Parathyroid adenoma (tissue), 2 donors: Measurements from ENCODE around the gene TMEM45B.
"Not testable (repeated sequence)": the region's sequence is repeated elsewhere in the genome, so short reads cannot be mapped to it uniquely, and the experiment has no call there.

Experiments
- H2AFZ ChIP-seq: fragments of 300-600 bp; sonication (generic); one replicate; pipeline ENCODE4 v1.7.0; 2017; ENCODE audit warnings: antibody characterized with exemption, mild to moderate bottlenecking
- H3K27ac ChIP-seq: fragments of 300-600 bp; sonication (generic); one replicate; pipeline ENCODE4 v1.7.0; 2017
- H3K27me3 ChIP-seq: fragments of 300-600 bp; sonication (generic); one replicate; pipeline ENCODE4 v1.7.0; 2017; ENCODE audit warnings: low read length; ENCODE audit not compliant: control insufficient read depth, insufficient read depth
- H3K36me3 ChIP-seq: fragments of 300-600 bp; sonication (generic); one replicate; pipeline ENCODE4 v1.7.0; 2017; ENCODE audit warnings: low read length; ENCODE audit not compliant: control insufficient read depth, insufficient read depth
- H3K4me1 ChIP-seq: fragments of 300-600 bp; sonication (generic); one replicate; pipeline ENCODE4 v1.7.0; 2017; ENCODE audit warnings: control low read depth
- H3K4me2 ChIP-seq: fragments of 300-600 bp; sonication (generic); one replicate; pipeline ENCODE4 v1.7.0; 2017; ENCODE audit warnings: low read length
- H3K4me3 ChIP-seq: fragments of 300-600 bp; sonication (generic); one replicate; pipeline ENCODE4 v1.7.0; 2017; ENCODE audit warnings: low read depth, low read length
- H3K79me2 ChIP-seq: fragments of 300-600 bp; sonication (generic); one replicate; pipeline ENCODE4 v1.7.0; 2017; ENCODE audit warnings: control low read depth
- H3K9ac ChIP-seq: fragments of 300-600 bp; sonication (generic); one replicate; pipeline ENCODE4 v1.7.0; 2017; ENCODE audit warnings: mild to moderate bottlenecking
- H3K9me3 ChIP-seq: fragments of 300-600 bp; sonication (generic); one replicate; pipeline ENCODE4 v1.7.0; 2017; ENCODE audit warnings: low read length; ENCODE audit not compliant: control insufficient read depth
- CTCF ChIP-seq: fragments of 300-600 bp; sonication (generic); IDR thresholded peaks from one replicate; pipeline ENCODE4 v1.7.0; 2017; ENCODE audit warnings: antibody characterized with exemption, mild to moderate bottlenecking
- donor health status: primary hyperparathyroidism.

The TMEM45B gene

GRCh38 chr11:129840236-129840635 is 24.6 kb downstream of the TMEM45B start:
- Histone ChIP-seq H3K27ac (no peak overlapping the region), H3K9me3 (no peaks in the 10 kb centered on the region), H3K27me3 (no peaks in the 10 kb centered on the region), H2AFZ (no peak overlapping the region), H3K9ac (no peak overlapping the region), H3K36me3 (no peaks in the 10 kb centered on the region), H3K79me2 (no peaks in the 10 kb centered on the region), H3K4me1 (no peaks in the 10 kb centered on the region), H3K4me2 (no peak overlapping the region), H3K4me3 (no peak overlapping the region)
- no peak for TF ChIP-seq CTCF

- Histone ChIP-seq H3K4me3 (no peak overlapping the region), H3K9me3 (no peaks in the 10 kb centered on the region), H3K9ac (no peak overlapping the region), H3K4me2 (no peak overlapping the region), H2AFZ (no peak overlapping the region), H3K27ac (no peak overlapping the region), H3K36me3 (no peaks in the 10 kb centered on the region), H3K27me3 (no peaks in the 10 kb centered on the region), H3K4me1 (no peaks in the 10 kb centered on the region), H3K79me2 (no peaks in the 10 kb centered on the region)
- TF ChIP-seq CTCF, result no peak
Observed at GRCh38 chr11:129842138-129842537, 26.5 kb downstream of the TMEM45B start.

GRCh38 chr11:129846508-129847335 is 31.1 kb downstream of the TMEM45B start:
- no peak overlapping the region for H3K9ac ChIP-seq
- H3K36me3 ChIP-seq, result no peaks in the 10 kb centered on the region
- H3K27me3 ChIP-seq, result no peaks in the 10 kb centered on the region
- H3K4me3 ChIP-seq, result no peak overlapping the region
- no peaks in the 10 kb centered on the region for H3K9me3 ChIP-seq
- no peak for TF ChIP-seq CTCF
- H3K27ac ChIP-seq, result no peak overlapping the region
- no peaks in the 10 kb centered on the region for H3K4me1 ChIP-seq
- no peak overlapping the region for H3K4me2 ChIP-seq
- no peak overlapping the region for H2AFZ ChIP-seq
- no peaks in the 10 kb centered on the region for H3K79me2 ChIP-seq

GRCh38 chr11:129847361-129847760 is 31.7 kb downstream of the TMEM45B start:
- not testable (repeated sequence) for H3K4me3 ChIP-seq, H3K27ac ChIP-seq, H3K4me1 ChIP-seq, H3K27me3 ChIP-seq, H3K79me2 ChIP-seq, H3K36me3 ChIP-seq, H3K9me3 ChIP-seq, H2AFZ ChIP-seq, H3K4me2 ChIP-seq, H3K9ac ChIP-seq

- no peaks in the 10 kb centered on the region for H3K27me3 ChIP-seq
- TF ChIP-seq CTCF, result no peak
- no peaks in the 10 kb centered on the region for H3K9me3 ChIP-seq
- H3K36me3 ChIP-seq, result no peaks in the 10 kb centered on the region
- no peak overlapping the region for H3K4me2 ChIP-seq
- H3K4me3 ChIP-seq, result no peak overlapping the region
- no peak overlapping the region for H3K27ac ChIP-seq
- H3K4me1 ChIP-seq, result no peaks in the 10 kb centered on the region
- H3K9ac ChIP-seq, result no peak overlapping the region
- H2AFZ ChIP-seq, result no peak overlapping the region
- no peaks in the 10 kb centered on the region for H3K79me2 ChIP-seq
Observed at GRCh38 chr11:129849447-129850130, 33.9 kb downstream of the TMEM45B start.
